AG04449 (cell line): Measurements from ENCODE around the gene ATF4.

ENCODE experiments used
- CTCF ChIA-PET: fragments of 350-600 bp; formaldehyde crosslinking; extraction: SDS; loops from one replicate; lab custom pipeline; 2021; ENCODE audit warnings: antibody characterized with exemption; lab: Yijun Ruan, JAX
- POLR2A ChIA-PET: fragments of 400-600, 350-600 bp; formaldehyde crosslinking; extraction: SDS; loops from one replicate; lab custom pipeline; 2020; ENCODE audit warnings: antibody characterized with exemption, inconsistent platforms; lab: Yijun Ruan, JAX
- DNase-seq: peaks from one replicate; pipeline ENCODE4 v3.0.0-alpha.2; 2010; ENCODE audit warnings: low read depth, low spot score
- H3K4me3 ChIP-seq: 2 replicates; pipeline ENCODE4 v1.5.1; 2011; ENCODE audit warnings: low read depth, mild to moderate bottlenecking, control low read depth, low read length
- CTCF ChIP-seq: IDR thresholded peaks from one replicate; pipeline ENCODE4 v1.5.1; 2011; ENCODE audit warnings: mild to moderate bottlenecking, moderate library complexity, low read length, control low read depth, inconsistent platforms; ENCODE audit not compliant: insufficient read depth; ENCODE audit errors: missing control alignments

The ATF4 gene

GRCh38 chr22:39535831-39536449, 15.6 kb downstream of the ATF4 start:
- no peak for DNase-seq
- ChIA-PET CTCF (interaction anchor here (1.1 to 27.5 kb wide), 12 partner anchors 9 to 812 kb away, joined by 3 to 1079 read pairs (median 16); partner anchors contain the start of gene ADSL), POLR2A (interaction anchor here (1.0 kb wide), 1 partner anchor 508 kb away, joined by 3 read pairs; no protein-coding TSS in a partner anchor)
- no peak for TF ChIP-seq CTCF
- no peak overlapping the region for H3K4me3 ChIP-seq

- no peak overlapping the region for H3K4me3 ChIP-seq
- ChIA-PET CTCF (interaction anchor here (3.5 to 27.5 kb wide), 2 partner anchors 43 to 493 kb away, joined by 21 to 1079 read pairs; no protein-coding TSS in a partner anchor), POLR2A (no interaction called here)
- no peak for DNase-seq
- TF ChIP-seq CTCF: no peak
Observed at GRCh38 chr22:39536711-39537110, 16.3 kb downstream of the ATF4 start.

- ChIA-PET POLR2A (no interaction called here), CTCF (interaction anchor here (1.1 to 27.5 kb wide), 3 partner anchors 9 to 492 kb away, joined by 3 to 1079 read pairs (median 8); no protein-coding TSS in a partner anchor)
- no peak for DNase-seq
- no peak for TF ChIP-seq CTCF
- no peak overlapping the region for H3K4me3 ChIP-seq
Observed at GRCh38 chr22:39537975-39538374, 17.6 kb downstream of the ATF4 start.

GRCh38 chr22:39543095-39543494, 22.7 kb downstream of the ATF4 start:
- no peak overlapping the region for H3K4me3 ChIP-seq
- POLR2A ChIA-PET: no interaction called here
- TF ChIP-seq CTCF: peak; percentile 58
- no peak for DNase-seq
- CTCF ChIA-PET: interaction anchor here (0.8 to 27.5 kb wide), 8 partner anchors 8 to 500 kb away, joined by 3 to 1079 read pairs (median 4); no protein-coding TSS in a partner anchor

- CTCF ChIA-PET: interaction anchor here (3.0 to 27.5 kb wide), 3 partner anchors 11 to 484 kb away, joined by 14 to 1079 read pairs (median 35); no protein-coding TSS in a partner anchor
- DNase-seq: no peak
- POLR2A ChIA-PET: no interaction called here
- no peak overlapping the region for H3K4me3 ChIP-seq
- no peak for TF ChIP-seq CTCF
Observed at GRCh38 chr22:39545386-39546365, 25.3 kb downstream of the ATF4 start.
